ENCODE results near the gene SPOUT1.

- TF ChIP-seq CTCF (IDR thresholded peaks at IDR 0.05; ENCODE audit: low read length): no peak
- no peak for TF ChIP-seq EZH2 (optimal IDR thresholded peaks at IDR 0.05; ENCODE audit: low read depth, low read length)
Measured at GRCh38 chr9:128810873-128811272, 18.7 kb downstream of the SPOUT1 start.

Measured in MM.1S (cell line).